ENCODE measurements around the gene PHETA1.

Gene PHETA1

GRCh38 chr12:111318450-111318849, 50.4 kb downstream of the PHETA1 start:
- H3K4me2 ChIP-seq (ENCODE audit: low read length), result no peak overlapping the region
- H3K36me3 ChIP-seq (ENCODE audit: control insufficient read depth, insufficient read depth, low read length), result no peaks in the 10 kb centered on the region
- H2AFZ ChIP-seq, result no peak overlapping the region
- H3K79me2 ChIP-seq, result no peaks in the 10 kb centered on the region
- no peaks in the 10 kb centered on the region for H3K27me3 ChIP-seq (ENCODE audit: control insufficient read depth, insufficient read depth, low read length)
- no peak overlapping the region for H3K4me3 ChIP-seq (ENCODE audit: low read depth, low read length)
- no peaks in the 10 kb centered on the region for H3K9me3 ChIP-seq (ENCODE audit: control insufficient read depth, low read length)
- H3K27ac ChIP-seq, result no peak overlapping the region
- no peak overlapping the region for H3K9ac ChIP-seq
- no peaks in the 10 kb centered on the region for H3K4me1 ChIP-seq
- no peak for TF ChIP-seq CTCF (IDR thresholded peaks at IDR 0.05)

- H3K27me3 ChIP-seq (ENCODE audit: control insufficient read depth, insufficient read depth, low read length), result no peaks in the 10 kb centered on the region
- H3K4me1 ChIP-seq, result no peaks in the 10 kb centered on the region
- H3K9ac ChIP-seq, result no peak overlapping the region
- TF ChIP-seq CTCF (IDR thresholded peaks at IDR 0.05), result no peak
- H3K4me3 ChIP-seq (ENCODE audit: low read depth, low read length), result no peak overlapping the region
- H2AFZ ChIP-seq, result no peak overlapping the region
- no peak overlapping the region for H3K4me2 ChIP-seq (ENCODE audit: low read length)
- H3K9me3 ChIP-seq (ENCODE audit: control insufficient read depth, low read length), result no peaks in the 10 kb centered on the region
- H3K27ac ChIP-seq, result no peak overlapping the region
- H3K79me2 ChIP-seq, result no peaks in the 10 kb centered on the region
- no peaks in the 10 kb centered on the region for H3K36me3 ChIP-seq (ENCODE audit: control insufficient read depth, insufficient read depth, low read length)
Measured at GRCh38 chr12:111316671-111317070, 52.2 kb downstream of the PHETA1 start.

GRCh38 chr12:111314953-111315539, 53.8 kb downstream of the PHETA1 start:
- no peaks in the 10 kb centered on the region for H3K27me3 ChIP-seq (ENCODE audit: control insufficient read depth, insufficient read depth, low read length)

GRCh38 chr12:111313833-111314259, 55.0 kb downstream of the PHETA1 start:
- H3K36me3 ChIP-seq (ENCODE audit: control insufficient read depth, insufficient read depth, low read length), result no peaks in the 10 kb centered on the region
- no peaks in the 10 kb centered on the region for H3K9me3 ChIP-seq (ENCODE audit: control insufficient read depth, low read length)
- H3K9ac ChIP-seq, result no peak overlapping the region
- no peaks in the 10 kb centered on the region for H3K4me1 ChIP-seq
- H3K27ac ChIP-seq, result no peak overlapping the region
- no peaks in the 10 kb centered on the region for H3K79me2 ChIP-seq
- no peak overlapping the region for H3K4me2 ChIP-seq (ENCODE audit: low read length)
- H2AFZ ChIP-seq, result peak overlapping the region; percentile 8
- peak; percentile 89 for TF ChIP-seq CTCF (IDR thresholded peaks at IDR 0.05)
- H3K4me3 ChIP-seq (ENCODE audit: low read depth, low read length), result no peak overlapping the region
- no peaks in the 10 kb centered on the region for H3K27me3 ChIP-seq (ENCODE audit: control insufficient read depth, insufficient read depth, low read length)

More at GRCh38 chr12:111314953-111315539, 53.8 kb downstream of the PHETA1 start:
- no peak overlapping the region for H3K9ac ChIP-seq
- H3K9me3 ChIP-seq (ENCODE audit: control insufficient read depth, low read length), result no peaks in the 10 kb centered on the region
- H3K4me2 ChIP-seq (ENCODE audit: low read length), result no peak overlapping the region
- H3K79me2 ChIP-seq, result no peaks in the 10 kb centered on the region
- no peak overlapping the region for H2AFZ ChIP-seq
- H3K36me3 ChIP-seq (ENCODE audit: control insufficient read depth, insufficient read depth, low read length), result no peaks in the 10 kb centered on the region
- no peak overlapping the region for H3K4me3 ChIP-seq (ENCODE audit: low read depth, low read length)
- TF ChIP-seq CTCF (IDR thresholded peaks at IDR 0.05), result no peak
- H3K4me1 ChIP-seq, result no peaks in the 10 kb centered on the region
- H3K27ac ChIP-seq, result no peak overlapping the region

- Histone ChIP-seq H2AFZ (no peak overlapping the region), H3K9ac (no peak overlapping the region), H3K27ac (no peak overlapping the region), H3K27me3 (ENCODE audit: control insufficient read depth, insufficient read depth, low read length) (no peaks in the 10 kb centered on the region), H3K79me2 (no peaks in the 10 kb centered on the region), H3K36me3 (ENCODE audit: control insufficient read depth, insufficient read depth, low read length) (no peaks in the 10 kb centered on the region), H3K4me2 (ENCODE audit: low read length) (no peak overlapping the region), H3K9me3 (ENCODE audit: control insufficient read depth, low read length) (no peaks in the 10 kb centered on the region), H3K4me3 (ENCODE audit: low read depth, low read length) (no peak overlapping the region), H3K4me1 (no peaks in the 10 kb centered on the region)
- no peak for TF ChIP-seq CTCF (IDR thresholded peaks at IDR 0.05)
Measured at GRCh38 chr12:111312708-111313107, 56.2 kb downstream of the PHETA1 start.

All from parathyroid adenoma (tissue), 2 donors.